Neural progenitor cell (in vitro differentiated cells): ENCODE results near the gene ASPHD1.
"Not testable (repeated sequence)": the region's sequence is repeated elsewhere in the genome, so short reads cannot be mapped to it uniquely, and the experiment has no call there.

Source experiments
- CTCF ChIP-seq: fragments of 200-600 bp; sonication (generic); IDR thresholded peaks from 2 replicates; pipeline ENCODE4 v1.5.1; 2017; ENCODE audit warnings: antibody characterized with exemption, mild to moderate bottlenecking
- EZH2phosphoT487 ChIP-seq: fragments of 200-600 bp; sonication (generic); IDR thresholded peaks from 2 replicates; pipeline ENCODE4 v1.6.1; 2017; ENCODE audit warnings: antibody characterized with exemption

GRCh38 chr16:29889372-29889771 is 10.9 kb upstream of the ASPHD1 start:
- not testable (repeated sequence) for TF ChIP-seq CTCF, EZH2phosphoT487
